GM12878 (cell line): ENCODE measurements around the gene LSM12. TPM values are rescaled to one million over a fixed set of nuclear protein-coding genes. Genes with fewer than 3 reads are reported as not detected.

Experiments used
- ATAC-seq: fragments of 200-7000 bp; cut with Tn5 transposase; 3 replicates; pipeline ENCODE4 v1.9.1; 2020; ENCODE audit warnings: mild to moderate bottlenecking, moderate library complexity
- BruUV-seq: library from RNA; stranded (reverse); fragments of 400-500 nt; replicated peaks from 2 replicates; lab custom pipeline; 2021; lab: Mats Ljungman, UMichigan
- CTCF ChIA-PET: fragments of 300-600 bp; sonication (Branson Sonifier 250); formaldehyde crosslinking; extraction: SDS; loops from one replicate; lab custom pipeline; 2021; ENCODE audit warnings: inconsistent platforms; lab: Yijun Ruan, JAX
- POLR2A ChIA-PET: fragments of 350-600 bp; formaldehyde crosslinking; extraction: SDS; loops from one replicate; lab custom pipeline; 2021; ENCODE audit warnings: inconsistent platforms; lab: Charles Lee
- RAD21 ChIA-PET: fragments of 300-600 bp; sonication (Branson Sonifier 250); formaldehyde crosslinking; loops from one replicate; lab custom pipeline; 2023; ENCODE audit warnings: antibody characterized with exemption; ENCODE audit not compliant: unreplicated experiment; lab: Charles Lee
- SMC1A ChIA-PET: fragments of 300-600 bp; sonication (Branson Sonifier 250); formaldehyde crosslinking; loops from one replicate; lab custom pipeline; 2023; ENCODE audit not compliant: unreplicated experiment, uncharacterized antibody; lab: Charles Lee
- DNase-seq: peaks from one replicate; pipeline ENCODE4 v3.0.0-alpha.2; 2011; ENCODE audit warnings: low read depth, low spot score
- FAIRE-seq: peaks from 3 replicates; lab custom pipeline; 2011; peaks lifted over from hg19 to GRCh38; lab: Jason Lieb, UNC
- H2AFZ ChIP-seq: 2 replicates; pipeline ENCODE4 v1.6.0; 2011; ENCODE audit warnings: low read depth, low read length, control low read depth; ENCODE audit not compliant: control insufficient read depth
- H3K27ac ChIP-seq: 2 replicates; pipeline ENCODE4 v1.5.1; 2011; ENCODE audit warnings: control low read depth; ENCODE audit not compliant: control insufficient read depth, insufficient read depth
- H3K27me3 ChIP-seq, 2 experiments: replicated peaks in 1 of 2; 2 replicates each; pipeline versions ENCODE4 v1.6.0 to v1.6.1; 2011; ENCODE audit warnings: low read length in 1 of 2; ENCODE audit not compliant: control insufficient read depth in 2 of 2, insufficient read depth in 2 of 2
- H3K36me3 ChIP-seq, 2 experiments: 2 replicates each; pipeline ENCODE4 v1.5.1; 2011; ENCODE audit warnings: low read length in 1 of 2; ENCODE audit not compliant: control insufficient read depth in 2 of 2, insufficient read depth in 2 of 2
- H3K4me1 ChIP-seq: 2 replicates; pipeline ENCODE4 v1.6.1; 2011; ENCODE audit warnings: mild to moderate bottlenecking, low read length, moderate library complexity, mixed read lengths; ENCODE audit not compliant: control insufficient read depth, insufficient read depth
- H3K4me2 ChIP-seq: 2 replicates; pipeline ENCODE4 v1.6.0; 2011; ENCODE audit warnings: control low read depth; ENCODE audit not compliant: control insufficient read depth, insufficient read depth
- H3K4me3 ChIP-seq: fragments of 200-600 bp; sonication (generic); 2 replicates; pipeline ENCODE4 v1.5.1; 2016
- H3K79me2 ChIP-seq: 2 replicates; pipeline ENCODE4 v1.6.0; 2011; ENCODE audit warnings: low read length; ENCODE audit not compliant: control insufficient read depth, insufficient read depth
- H3K9ac ChIP-seq: 2 replicates; pipeline ENCODE4 v1.8.0; 2011; ENCODE audit warnings: low read length, control low read depth, mixed read lengths; ENCODE audit not compliant: control insufficient read depth, insufficient read depth
- H3K9me3 ChIP-seq: replicated peaks from 3 replicates; pipeline ENCODE4 v1.5.1; 2011; ENCODE audit warnings: mild to moderate bottlenecking, low read length; ENCODE audit not compliant: control insufficient read depth, insufficient read depth
- H4K20me1 ChIP-seq: 2 replicates; pipeline ENCODE4 v1.6.0; 2011; ENCODE audit not compliant: control insufficient read depth, insufficient read depth
- BMI1 ChIP-seq: fragments of 450-650 bp; IDR thresholded peaks from 2 replicates; pipeline ENCODE4 v1.6.1; 2016; ENCODE audit warnings: mild to moderate bottlenecking, moderate library complexity, borderline replicate concordance
- EED ChIP-seq: sonication (generic); IDR thresholded peaks from 2 replicates; pipeline ENCODE4 v1.6.1; 2016; ENCODE audit warnings: antibody characterized with exemption, low read depth
- IKZF2 ChIP-seq, 2 experiments: fragments of 450-650 bp; IDR thresholded peaks; 2 replicates each; pipeline ENCODE4 v1.6.1; 2017; ENCODE audit warnings: mild to moderate bottlenecking in 2 of 2, moderate library complexity in 2 of 2
- MTA2 ChIP-seq: fragments of 450-650 bp; IDR thresholded peaks from 2 replicates; pipeline ENCODE4 v1.6.1; 2016; ENCODE audit warnings: low read depth, mild to moderate bottlenecking, moderate library complexity
- NBN ChIP-seq: fragments of 450-650 bp; IDR thresholded peaks from 2 replicates; pipeline ENCODE4 v1.6.1; 2016
- NFYA ChIP-seq: IDR thresholded peaks from 2 replicates; pipeline ENCODE4 v1.6.1; 2011; ENCODE audit warnings: low read depth, mild to moderate bottlenecking, low read length, improper control_type of control experiment, borderline replicate concordance
- RAD21 ChIP-seq: IDR thresholded peaks from 2 replicates; pipeline ENCODE4 v1.6.1; 2011; ENCODE audit warnings: mild to moderate bottlenecking, low read depth, low read length, moderate library complexity; ENCODE audit not compliant: insufficient read depth
- RBBP5 ChIP-seq: fragments of 200-600 bp; sonication (generic); conservative IDR thresholded peaks from 2 replicates; pipeline ENCODE4 v1.6.1; 2016
- SMAD5 ChIP-seq: IDR thresholded peaks from 2 replicates; pipeline ENCODE4 v1.6.1; 2016; ENCODE audit warnings: antibody characterized with exemption, low read depth
- ZNF622 ChIP-seq: fragments of 450-650 bp; IDR thresholded peaks from 2 replicates; pipeline ENCODE4 v1.6.1; 2017; ENCODE audit warnings: mild to moderate bottlenecking, inconsistent platforms
- ZZZ3 ChIP-seq: IDR thresholded peaks from 2 replicates; pipeline ENCODE4 v1.6.1; 2011; ENCODE audit warnings: low read depth; ENCODE audit not compliant: control insufficient read depth, insufficient read length
- WGBS: methylation state at CpG from one replicate; pipeline ENCODE4 v1.1.6; 2016; ENCODE audit warnings: low lambda C conversion rate; ENCODE audit not compliant: insufficient replicate concordance, insufficient coverage; ENCODE audit errors: missing lambda C conversion rate; 5-methylcytosine and 5-hydroxymethylcytosine counted together
- in situ Hi-C: fragments of 300-500 bp; cut with MboI; formaldehyde crosslinking; loops from 9 replicates; pipeline ENCODE4 v1.14.3; 2018; ENCODE audit warnings: mixed read lengths
- intact Hi-C: fragments of 100-400 bp; cut with micrococcal nuclease; formaldehyde crosslinking; loops from one replicate; pipeline ENCODE4 v1.14.2; 2022; ENCODE audit not compliant: unreplicated experiment
- polyA plus RNA-seq, 11 experiments: library from polyadenylated mRNA; depleted of rRNA in 4 of 11; unstranded in 6 of 11; stranded (reverse) in 5 of 11; fragments of >200 nt; fragmentation: Nextera tagmentation in 4 of 11; fragmentation: Illumina TruSeq in 1 of 11; extraction: Ambion mirVana in 4 of 11; extraction: Trizol in 1 of 11; gene quantifications; 1 replicate in 1 of 11; 2 replicates in 10 of 11; pipeline versions ENCODE4 v1.2.1 to v1.2.3, GENCODE V29; 2011 to 2016; ENCODE audit warnings: inconsistent platforms in 2 of 11, missing spikeins in 2 of 11, low read depth in 1 of 11
- total RNA-seq, 4 experiments: library from RNA; depleted of rRNA in 3 of 4; stranded (reverse); fragments of >200 nt in 3 of 4; fragmentation: Illumina TruSeq in 1 of 4; extraction: Trizol in 1 of 4; gene quantifications; 2 replicates each; pipeline versions ENCODE4 v1.2.1 to v1.2.3, GENCODE V29; 2013 to 2021
- TF ChIP-seq, protein P1 (sequence below), 3 experiments: IDR thresholded peaks in 2 of 3; conservative IDR thresholded peaks in 1 of 3; 2 replicates each; pipeline ENCODE4 v1.5.1; 2011; ENCODE audit warnings: low read depth in 3 of 3, low read length in 3 of 3, mild to moderate bottlenecking in 3 of 3, control low read depth in 2 of 3, moderate library complexity in 2 of 3, inconsistent platforms in 1 of 3, mixed read lengths in 1 of 3; ENCODE audit not compliant: control insufficient read depth in 2 of 3, insufficient read depth in 1 of 3; ENCODE audit errors: extremely low read depth in 1 of 3
- TF ChIP-seq, protein P2 (sequence below): fragments of 450-650 bp; formaldehyde crosslinking; IDR thresholded peaks from 2 replicates; pipeline ENCODE4 v1.4.0; 2020; ENCODE audit warnings: mild to moderate bottlenecking, moderate library complexity
- TF ChIP-seq, protein P3 (sequence below): IDR thresholded peaks from 2 replicates; pipeline ENCODE4 v1.6.1; 2012; ENCODE audit warnings: mild to moderate bottlenecking, low read depth, low read length

LSM12 gene
- total and polyA plus RNA-seq, 10 of the 15 experiments (the other 5 are each of a cell fraction or from before 2014, with no cell fraction given): 51.1 to 206 (median 70.8) TPM

DNA sequence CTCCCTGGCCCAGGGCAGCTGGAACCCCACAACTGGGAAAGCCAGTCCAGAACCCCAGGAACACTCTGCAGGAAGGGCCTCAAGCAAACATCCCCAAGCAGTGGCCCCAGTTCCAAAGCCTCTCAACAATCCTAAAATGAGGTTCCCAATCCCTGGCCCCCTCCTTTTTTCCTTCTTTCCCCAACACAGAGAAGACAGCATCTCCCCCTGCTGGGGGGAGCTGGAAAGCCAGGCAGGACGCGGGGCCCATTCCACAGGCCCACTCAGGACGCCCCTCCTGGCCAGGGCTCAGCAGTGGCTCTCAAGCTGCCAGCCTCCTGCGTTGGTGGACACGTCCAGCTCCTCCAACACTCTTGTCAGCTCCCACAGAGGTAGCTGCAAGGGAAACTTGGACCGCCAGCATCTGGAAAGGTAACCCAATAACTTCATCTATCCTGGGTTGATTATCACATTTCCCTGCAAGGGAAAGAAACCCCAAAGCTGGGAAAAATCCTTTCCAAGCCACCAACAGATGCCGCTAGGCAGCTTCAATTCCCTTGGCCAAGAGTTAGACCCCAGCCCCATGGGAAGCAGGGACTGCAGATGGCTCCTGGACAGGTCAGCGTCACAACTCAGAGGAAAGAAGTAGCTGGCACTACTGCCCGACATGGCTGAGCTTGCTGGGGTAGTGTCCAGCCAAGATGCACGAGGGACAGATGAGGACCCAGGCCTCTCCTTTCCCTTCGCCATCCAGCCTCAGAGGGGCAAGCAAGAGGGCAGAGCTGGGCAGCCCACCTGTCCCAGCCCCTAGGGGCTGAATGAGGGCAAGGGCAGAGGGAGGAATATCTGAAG is 49.3 kb upstream of the LSM12 start:
- DNase-seq (no peak), ATAC-seq (peak; percentile 33; the same call in 2 of the 3 replicates), FAIRE-seq (no peak)
- H3K27me3 ChIP-seq: no peaks in the 10 kb centered on the region
- H3K9me3 ChIP-seq: no peaks in the 10 kb centered on the region
- H3K79me2 ChIP-seq: peaks cover 14% of the 10 kb centered on the region
- no peak overlapping the region for H3K9ac ChIP-seq
- ChIA-PET RAD21 (interaction anchor here (0.6 to 2.7 kb wide), 10 partner anchors 8 to 172 kb away, joined by 3 to 11 read pairs (median 4); partner anchors contain the start of gene HDAC5), SMC1A (interaction anchor here (0.7 to 3.3 kb wide), 10 partner anchors 9 to 172 kb away, joined by 3 to 22 read pairs (median 4); partner anchors contain the start of gene LSM12), CTCF (interaction anchor here (0.5 to 4.2 kb wide), 30 partner anchors 8 to 596 kb away, joined by 3 to 40 read pairs (median 4); partner anchors contain the start of gene HROB), POLR2A (interaction anchor here (0.6 to 1.1 kb wide), 2 partner anchors 9 to 46 kb away, joined by 3 read pairs; no protein-coding TSS in a partner anchor)
- WGBS: 47% methylated on average over 11 of the region's 11 CpGs
- no peaks in the 10 kb centered on the region for H4K20me1 ChIP-seq
- H3K4me1 ChIP-seq: peaks cover 18% of the 10 kb centered on the region
- H3K4me3 ChIP-seq: no peak overlapping the region
- no TSS peak for BruUV-seq
- H3K36me3 ChIP-seq: peaks cover 0 to 1% of the 10 kb centered on the region in 2 experiments; a peak in 1 of 4 replicates
- no peak overlapping the region for H3K4me2 ChIP-seq
- intact Hi-C loops (no loop called here), in situ Hi-C loops (loop anchor here (25.0 kb wide), 1 partner anchor 903 kb away; the partner anchor contains the start of gene TMEM106A)
- H2AFZ ChIP-seq: no peak overlapping the region
- H3K27ac ChIP-seq: no peak overlapping the region
- TF ChIP-seq, protein P1, sequence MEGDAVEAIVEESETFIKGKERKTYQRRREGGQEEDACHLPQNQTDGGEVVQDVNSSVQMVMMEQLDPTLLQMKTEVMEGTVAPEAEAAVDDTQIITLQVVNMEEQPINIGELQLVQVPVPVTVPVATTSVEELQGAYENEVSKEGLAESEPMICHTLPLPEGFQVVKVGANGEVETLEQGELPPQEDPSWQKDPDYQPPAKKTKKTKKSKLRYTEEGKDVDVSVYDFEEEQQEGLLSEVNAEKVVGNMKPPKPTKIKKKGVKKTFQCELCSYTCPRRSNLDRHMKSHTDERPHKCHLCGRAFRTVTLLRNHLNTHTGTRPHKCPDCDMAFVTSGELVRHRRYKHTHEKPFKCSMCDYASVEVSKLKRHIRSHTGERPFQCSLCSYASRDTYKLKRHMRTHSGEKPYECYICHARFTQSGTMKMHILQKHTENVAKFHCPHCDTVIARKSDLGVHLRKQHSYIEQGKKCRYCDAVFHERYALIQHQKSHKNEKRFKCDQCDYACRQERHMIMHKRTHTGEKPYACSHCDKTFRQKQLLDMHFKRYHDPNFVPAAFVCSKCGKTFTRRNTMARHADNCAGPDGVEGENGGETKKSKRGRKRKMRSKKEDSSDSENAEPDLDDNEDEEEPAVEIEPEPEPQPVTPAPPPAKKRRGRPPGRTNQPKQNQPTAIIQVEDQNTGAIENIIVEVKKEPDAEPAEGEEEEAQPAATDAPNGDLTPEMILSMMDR (IDR thresholded peaks at IDR 0.05 in 2 of 3, conservative IDR thresholded peaks at IDR 0.05 in 1 of 3; ENCODE audit: control insufficient read depth in 2 of 3, extremely low read depth in 1 of 3, insufficient read depth in 1 of 3, low read depth in 3 of 3, low read length in 3 of 3): peak; percentile 61 to 76 (median 73)
- TF ChIP-seq IKZF2 (IDR thresholded peaks at IDR 0.05): no peak
- no peak for TF ChIP-seq ZNF622
- no peak for TF ChIP-seq SMAD5
- TF ChIP-seq RAD21: peak; percentile 66
- TF ChIP-seq, protein P2, sequence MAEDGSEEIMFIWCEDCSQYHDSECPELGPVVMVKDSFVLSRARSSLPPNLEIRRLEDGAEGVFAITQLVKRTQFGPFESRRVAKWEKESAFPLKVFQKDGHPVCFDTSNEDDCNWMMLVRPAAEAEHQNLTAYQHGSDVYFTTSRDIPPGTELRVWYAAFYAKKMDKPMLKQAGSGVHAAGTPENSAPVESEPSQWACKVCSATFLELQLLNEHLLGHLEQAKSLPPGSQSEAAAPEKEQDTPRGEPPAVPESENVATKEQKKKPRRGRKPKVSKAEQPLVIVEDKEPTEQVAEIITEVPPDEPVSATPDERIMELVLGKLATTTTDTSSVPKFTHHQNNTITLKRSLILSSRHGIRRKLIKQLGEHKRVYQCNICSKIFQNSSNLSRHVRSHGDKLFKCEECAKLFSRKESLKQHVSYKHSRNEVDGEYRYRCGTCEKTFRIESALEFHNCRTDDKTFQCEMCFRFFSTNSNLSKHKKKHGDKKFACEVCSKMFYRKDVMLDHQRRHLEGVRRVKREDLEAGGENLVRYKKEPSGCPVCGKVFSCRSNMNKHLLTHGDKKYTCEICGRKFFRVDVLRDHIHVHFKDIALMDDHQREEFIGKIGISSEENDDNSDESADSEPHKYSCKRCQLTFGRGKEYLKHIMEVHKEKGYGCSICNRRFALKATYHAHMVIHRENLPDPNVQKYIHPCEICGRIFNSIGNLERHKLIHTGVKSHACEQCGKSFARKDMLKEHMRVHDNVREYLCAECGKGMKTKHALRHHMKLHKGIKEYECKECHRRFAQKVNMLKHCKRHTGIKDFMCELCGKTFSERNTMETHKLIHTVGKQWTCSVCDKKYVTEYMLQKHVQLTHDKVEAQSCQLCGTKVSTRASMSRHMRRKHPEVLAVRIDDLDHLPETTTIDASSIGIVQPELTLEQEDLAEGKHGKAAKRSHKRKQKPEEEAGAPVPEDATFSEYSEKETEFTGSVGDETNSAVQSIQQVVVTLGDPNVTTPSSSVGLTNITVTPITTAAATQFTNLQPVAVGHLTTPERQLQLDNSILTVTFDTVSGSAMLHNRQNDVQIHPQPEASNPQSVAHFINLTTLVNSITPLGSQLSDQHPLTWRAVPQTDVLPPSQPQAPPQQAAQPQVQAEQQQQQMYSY (CRISPR knock-in tag): no peak
- TF ChIP-seq NBN: no peak
- no peak for TF ChIP-seq NFYA
- no peak for TF ChIP-seq ZZZ3
- TF ChIP-seq, protein P3, sequence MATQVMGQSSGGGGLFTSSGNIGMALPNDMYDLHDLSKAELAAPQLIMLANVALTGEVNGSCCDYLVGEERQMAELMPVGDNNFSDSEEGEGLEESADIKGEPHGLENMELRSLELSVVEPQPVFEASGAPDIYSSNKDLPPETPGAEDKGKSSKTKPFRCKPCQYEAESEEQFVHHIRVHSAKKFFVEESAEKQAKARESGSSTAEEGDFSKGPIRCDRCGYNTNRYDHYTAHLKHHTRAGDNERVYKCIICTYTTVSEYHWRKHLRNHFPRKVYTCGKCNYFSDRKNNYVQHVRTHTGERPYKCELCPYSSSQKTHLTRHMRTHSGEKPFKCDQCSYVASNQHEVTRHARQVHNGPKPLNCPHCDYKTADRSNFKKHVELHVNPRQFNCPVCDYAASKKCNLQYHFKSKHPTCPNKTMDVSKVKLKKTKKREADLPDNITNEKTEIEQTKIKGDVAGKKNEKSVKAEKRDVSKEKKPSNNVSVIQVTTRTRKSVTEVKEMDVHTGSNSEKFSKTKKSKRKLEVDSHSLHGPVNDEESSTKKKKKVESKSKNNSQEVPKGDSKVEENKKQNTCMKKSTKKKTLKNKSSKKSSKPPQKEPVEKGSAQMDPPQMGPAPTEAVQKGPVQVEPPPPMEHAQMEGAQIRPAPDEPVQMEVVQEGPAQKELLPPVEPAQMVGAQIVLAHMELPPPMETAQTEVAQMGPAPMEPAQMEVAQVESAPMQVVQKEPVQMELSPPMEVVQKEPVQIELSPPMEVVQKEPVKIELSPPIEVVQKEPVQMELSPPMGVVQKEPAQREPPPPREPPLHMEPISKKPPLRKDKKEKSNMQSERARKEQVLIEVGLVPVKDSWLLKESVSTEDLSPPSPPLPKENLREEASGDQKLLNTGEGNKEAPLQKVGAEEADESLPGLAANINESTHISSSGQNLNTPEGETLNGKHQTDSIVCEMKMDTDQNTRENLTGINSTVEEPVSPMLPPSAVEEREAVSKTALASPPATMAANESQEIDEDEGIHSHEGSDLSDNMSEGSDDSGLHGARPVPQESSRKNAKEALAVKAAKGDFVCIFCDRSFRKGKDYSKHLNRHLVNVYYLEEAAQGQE: no peak
- TF ChIP-seq BMI1: no peak
- TF ChIP-seq EED: no peak
- no peak for TF ChIP-seq RBBP5
- no peak for TF ChIP-seq MTA2
